CD4-positive, alpha-beta T cell treated with Interleukin-12 subunit alpha and Interleukin-12 subunit beta, for 1 hour (primary cell): ENCODE results near the gene TSPAN10.

Source experiments
- DNase-seq: peaks from one replicate; pipeline ENCODE4 v3.0.0-alpha.2; 2020

Gene TSPAN10

GRCh38 chr17:81635973-81636504, 957 bp upstream of the TSPAN10 start:
- no peak for DNase-seq

GRCh38 chr17:81638683-81639082, 1.7 kb downstream of the TSPAN10 start:
- DNase-seq = no peak

GRCh38 chr17:81640011-81640410, 3.0 kb downstream of the TSPAN10 start:
- DNase-seq = no peak

DNA sequence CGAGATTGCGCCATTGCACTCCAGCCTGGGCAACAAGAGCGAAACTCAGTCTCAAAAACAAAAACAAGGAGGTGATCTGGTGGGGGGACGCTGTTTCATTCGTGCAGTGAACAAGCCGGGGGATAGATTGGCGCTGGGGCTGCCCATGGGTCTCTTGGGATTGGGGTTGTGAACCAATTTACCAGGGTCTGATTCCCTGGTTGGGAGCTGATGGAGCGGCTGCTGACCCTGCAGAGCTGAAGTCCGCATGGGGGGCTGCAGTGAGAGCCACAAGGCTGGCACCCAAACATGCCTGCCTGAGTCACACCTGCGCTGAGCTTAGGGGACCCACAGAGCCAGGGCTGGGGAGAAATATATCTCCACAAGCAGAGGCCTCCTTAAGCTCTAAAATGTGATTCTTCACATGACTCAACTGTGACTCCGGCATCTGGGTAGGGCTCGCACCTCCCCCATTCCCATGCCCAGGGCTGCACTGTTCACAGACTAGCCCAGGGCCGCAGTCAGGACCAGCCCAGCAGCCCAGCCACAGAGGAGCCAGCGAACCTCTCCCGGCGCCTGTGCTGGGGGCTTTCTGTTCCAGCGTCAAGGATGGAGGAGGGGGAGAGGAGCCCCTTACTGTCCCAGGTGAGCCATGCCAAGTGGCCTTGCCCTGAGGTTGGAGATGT, 5.0 kb downstream of the TSPAN10 start:
- DNase-seq = no peak

DNA sequence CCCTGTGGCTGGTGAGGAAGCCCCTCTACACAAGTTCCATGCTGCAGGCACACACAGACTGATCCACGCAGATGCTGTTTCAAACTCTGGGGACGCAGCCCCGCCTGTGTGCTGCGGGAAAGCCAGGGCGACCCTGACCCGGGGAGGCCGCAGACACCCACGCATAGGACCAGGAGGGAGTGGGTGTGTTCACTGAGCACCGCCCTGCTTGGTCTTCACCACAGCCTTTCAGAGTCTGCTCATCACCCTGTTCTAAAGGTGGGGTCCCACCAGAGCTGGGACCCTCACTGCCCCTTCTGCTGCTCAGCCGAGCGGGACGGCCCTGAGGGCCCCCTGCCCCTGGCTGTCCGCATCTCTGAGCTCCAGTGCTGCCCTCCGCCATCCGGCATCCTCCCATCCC, 7.5 kb downstream of the TSPAN10 start:
- DNase-seq = no peak

DNA sequence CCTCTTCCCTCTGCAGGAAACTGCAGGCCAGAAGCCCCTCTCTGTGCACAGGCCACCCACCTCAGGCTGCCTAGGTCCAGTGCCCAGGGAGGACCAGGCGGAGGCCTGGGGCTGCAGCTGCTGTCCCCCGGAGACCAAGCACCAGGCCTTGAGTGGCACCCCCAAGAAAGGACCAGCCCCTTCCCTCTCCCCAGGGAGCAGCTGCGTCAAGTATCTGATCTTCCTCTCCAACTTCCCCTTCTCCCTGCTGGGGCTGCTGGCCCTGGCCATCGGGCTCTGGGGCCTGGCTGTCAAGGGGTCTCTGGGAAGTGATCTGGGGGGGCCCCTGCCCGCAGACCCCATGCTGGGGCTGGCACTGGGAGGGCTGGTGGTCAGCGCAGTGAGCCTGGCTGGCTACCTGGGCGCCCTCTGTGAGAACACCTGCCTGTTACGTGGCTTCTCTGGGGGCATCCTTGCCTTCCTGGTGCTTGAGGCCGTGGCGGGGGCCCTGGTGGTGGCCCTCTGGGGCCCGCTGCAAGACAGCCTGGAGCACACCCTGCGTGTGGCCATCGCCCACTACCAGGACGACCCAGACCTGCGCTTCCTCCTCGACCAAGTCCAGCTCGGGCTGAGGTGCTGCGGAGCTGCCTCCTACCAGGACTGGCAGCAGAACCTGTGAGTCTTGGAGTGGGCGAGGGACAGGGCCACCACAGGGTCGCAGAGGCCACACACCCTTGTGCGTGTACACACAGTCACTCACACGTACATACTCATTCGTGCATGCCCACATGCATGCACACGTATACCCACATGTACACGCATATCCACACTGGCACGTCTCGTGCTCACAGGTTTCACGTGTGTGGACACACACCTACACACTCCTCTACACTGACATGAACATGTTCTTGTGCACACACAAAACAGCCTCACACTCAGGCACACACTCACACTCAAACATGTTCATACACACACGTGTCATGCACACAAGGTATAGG, 8.3 kb downstream of the TSPAN10 start:
- no peak for DNase-seq

DNA sequence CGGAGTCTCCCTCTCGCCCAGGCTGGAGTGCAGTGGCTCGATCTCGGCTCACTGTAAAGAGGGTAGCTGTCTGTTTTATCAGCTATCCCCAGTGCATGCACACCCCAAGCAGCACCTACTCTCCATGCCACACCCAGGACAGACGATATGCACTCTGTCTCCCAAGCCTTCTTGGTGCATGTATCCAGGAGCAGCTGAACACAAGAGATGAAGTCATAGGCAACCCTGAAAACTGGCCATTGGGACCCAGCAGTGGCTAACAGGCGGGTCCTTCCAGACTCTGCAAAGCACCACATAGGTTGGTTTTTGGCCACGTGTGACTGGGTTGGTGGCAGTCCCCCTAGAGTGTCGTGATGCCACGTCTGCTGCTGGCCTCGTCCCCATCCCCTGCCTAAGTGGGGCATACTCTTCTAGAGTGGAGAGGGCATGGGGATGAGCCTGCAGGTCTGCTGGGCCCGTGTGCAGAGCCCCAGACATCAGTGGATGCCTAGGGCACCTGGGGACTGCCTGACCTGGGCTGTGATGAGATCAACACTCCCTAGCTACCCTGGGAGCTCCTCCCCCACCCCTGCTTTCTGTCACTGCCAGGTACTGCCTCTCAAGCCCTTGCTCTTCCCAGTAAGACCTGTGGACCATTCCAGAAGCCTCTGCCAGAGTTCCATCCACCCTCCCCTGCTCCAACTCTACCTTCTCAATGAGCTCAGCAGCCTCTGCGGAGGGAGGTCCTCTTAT, 10.0 kb downstream of the TSPAN10 start:
- no peak for DNase-seq

GRCh38 chr17:81647640-81648012, 10.6 kb downstream of the TSPAN10 start:
- no peak for DNase-seq

DNA sequence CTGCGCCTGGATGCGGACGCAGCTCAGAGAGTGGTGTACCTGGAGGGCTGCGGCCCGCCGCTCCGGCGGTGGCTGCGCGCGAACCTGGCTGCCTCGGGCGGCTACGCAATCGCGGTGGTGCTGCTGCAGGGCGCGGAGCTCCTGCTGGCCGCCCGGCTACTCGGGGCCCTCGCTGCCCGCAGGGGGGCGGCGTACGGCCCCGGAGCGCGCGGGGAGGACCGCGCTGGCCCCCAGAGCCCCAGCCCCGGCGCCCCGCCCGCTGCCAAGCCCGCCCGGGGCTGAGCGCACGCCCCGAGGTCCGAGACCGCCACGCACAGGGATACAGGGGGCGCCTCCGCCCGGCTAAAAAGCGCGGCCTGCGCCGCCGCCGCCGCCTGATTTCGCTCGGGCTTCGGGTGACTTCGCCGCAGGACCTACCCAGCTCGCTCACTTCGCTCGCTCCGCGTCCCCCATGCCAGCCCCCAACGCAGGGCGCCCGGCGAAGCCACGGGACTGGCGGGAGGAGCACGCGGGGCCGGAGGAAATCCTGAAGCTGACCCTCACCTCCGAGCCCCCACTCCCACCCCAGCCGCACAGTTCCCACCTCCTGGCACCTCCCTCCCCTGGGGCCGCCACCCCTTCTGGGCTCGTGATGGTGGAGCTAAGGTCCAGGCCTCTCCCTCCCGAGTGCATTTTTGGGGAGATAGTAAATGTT, 11.2 kb downstream of the TSPAN10 start:
- DNase-seq = no peak

GRCh38 chr17:81648707-81649085, 11.7 kb downstream of the TSPAN10 start:
- DNase-seq = no peak

GRCh38 chr17:81650951-81651350, 14.0 kb downstream of the TSPAN10 start:
- no peak for DNase-seq

DNA sequence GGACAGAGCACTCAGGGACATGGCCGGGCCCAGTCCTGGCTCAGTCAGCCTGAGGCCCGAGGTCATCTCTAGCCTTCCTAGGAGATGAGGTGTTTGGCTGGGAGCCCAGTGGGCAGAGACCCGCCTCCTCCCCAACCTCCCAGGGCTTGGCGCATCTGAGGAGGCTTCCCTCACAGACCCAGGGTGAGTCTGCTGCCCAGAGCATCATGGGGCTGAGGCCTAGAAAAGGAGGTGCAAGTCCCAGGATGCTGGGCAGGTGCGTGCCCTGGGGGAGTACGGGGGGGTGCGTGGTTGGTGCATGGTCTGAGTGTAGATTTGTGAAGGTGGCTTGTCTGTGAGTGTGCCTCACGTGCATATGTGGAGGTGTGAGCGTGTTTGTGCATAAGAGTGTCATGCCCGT, 14.7 kb downstream of the TSPAN10 start:
- DNase-seq = no peak

DNA sequence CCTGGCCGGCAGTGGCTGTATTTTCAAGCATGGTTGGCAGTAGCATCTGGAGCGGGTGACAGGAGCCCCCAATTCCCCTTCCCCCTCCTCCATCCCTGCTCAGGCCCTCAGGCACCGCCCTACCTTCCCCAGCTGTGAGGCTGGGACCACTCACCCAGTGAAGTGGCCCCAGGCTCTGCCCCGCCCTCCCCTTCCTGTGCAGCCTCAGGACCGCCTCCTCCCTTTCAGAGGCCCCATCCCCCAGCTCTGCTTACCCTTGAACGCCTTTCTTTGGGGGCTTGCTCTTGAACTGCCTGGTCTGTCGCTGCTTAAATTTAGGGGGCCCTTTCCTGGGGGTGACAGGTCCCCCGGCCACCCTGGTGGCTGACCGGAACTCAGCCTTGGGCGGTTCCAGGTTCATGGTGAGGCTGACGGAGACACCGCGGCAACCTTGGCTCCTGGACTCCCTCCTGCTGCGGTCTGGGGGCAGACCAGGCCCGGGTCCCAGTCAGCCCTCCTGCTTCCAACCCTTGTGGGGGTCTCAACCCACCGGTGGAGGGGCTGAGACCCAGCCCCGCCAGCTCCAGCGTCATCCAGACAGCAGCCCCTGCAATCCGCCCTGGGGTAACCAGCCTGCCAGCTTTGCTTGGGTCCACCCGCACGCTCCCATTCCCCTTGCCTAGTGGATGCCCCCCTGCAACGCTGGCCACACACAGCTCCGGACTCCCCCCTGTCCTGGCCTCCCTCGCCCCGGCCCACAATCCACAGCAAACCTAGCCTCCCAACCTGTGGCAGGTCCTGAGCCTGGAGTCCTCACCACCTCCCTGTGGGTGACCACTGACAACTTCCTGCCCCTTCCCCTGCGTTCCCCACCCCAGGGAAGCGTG, 16.1 kb downstream of the TSPAN10 start:
- DNase-seq = no peak

DNA sequence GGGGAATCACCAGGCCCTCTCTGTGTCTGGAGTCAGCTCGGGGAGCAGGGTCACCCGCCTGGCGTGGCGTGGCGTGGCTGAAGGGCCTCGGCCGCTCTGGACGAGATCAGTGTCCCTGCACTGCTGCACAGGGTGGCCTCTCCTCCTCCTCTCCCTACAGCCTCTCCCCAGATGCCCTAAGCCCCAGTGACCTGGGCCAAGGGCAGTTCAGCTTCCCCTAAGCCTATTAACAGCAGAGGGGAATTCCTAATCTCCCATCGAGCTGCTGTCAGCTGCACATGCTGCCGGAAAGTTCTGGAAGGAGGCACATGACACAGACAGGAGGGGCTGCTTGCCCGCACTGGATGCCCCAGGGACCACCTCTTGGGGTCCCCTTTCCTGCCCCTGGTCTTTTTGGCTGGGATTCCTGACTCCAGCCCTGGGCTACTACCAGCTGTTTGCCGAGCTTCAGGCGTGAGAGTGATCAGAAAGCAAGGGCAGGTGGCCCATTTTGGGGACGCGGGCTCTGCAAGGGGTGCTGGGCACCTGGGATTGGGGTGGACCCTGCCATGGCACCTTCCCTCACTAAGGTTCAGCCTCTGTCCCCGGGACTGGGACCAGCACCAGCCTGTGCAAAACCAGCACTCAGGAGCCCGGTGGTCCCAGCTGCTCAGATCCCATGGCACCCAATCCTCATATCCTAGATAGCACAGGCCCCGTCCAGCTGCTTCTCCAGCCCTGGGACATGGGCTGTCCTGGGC, 18.6 kb downstream of the TSPAN10 start:
- DNase-seq = no peak

DNA sequence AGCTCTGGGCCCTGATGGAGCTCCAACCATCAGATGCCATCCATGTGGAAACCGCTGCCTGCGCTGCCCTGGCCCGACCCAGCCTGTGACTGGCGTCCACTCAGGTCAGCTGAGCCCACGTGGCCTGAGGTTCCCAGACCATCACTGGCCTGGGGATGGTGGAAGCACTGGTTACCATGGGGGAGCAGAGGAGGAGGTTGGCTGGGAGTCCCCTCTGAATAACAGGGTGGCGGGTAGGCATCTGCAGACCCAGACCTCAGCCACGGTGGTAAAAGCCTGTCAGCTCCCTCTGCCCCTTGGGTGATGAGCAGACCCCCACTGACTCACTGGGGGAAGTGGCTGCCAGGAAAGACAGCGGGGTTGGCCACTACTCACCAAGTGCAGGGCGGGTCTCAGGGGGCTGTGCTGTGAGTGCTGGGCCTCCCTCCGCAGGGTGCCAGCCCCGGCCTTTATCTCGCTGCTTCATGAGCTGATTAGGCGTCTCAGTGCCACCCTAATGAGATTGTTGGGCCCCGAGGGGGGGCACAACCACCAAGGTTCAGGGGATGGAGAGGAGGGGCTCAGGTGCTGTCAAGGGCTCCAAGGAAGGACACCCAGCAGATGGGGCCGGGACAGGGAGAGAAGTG, 19.2 kb downstream of the TSPAN10 start, which contains the start of gene PDE6G:
PDE6G (minus strand) TSS at position 425 of the 626 bp plus-strand sequence. CDS start 3,237 bp downstream, outside the sequence.
- no peak for DNase-seq

DNA sequence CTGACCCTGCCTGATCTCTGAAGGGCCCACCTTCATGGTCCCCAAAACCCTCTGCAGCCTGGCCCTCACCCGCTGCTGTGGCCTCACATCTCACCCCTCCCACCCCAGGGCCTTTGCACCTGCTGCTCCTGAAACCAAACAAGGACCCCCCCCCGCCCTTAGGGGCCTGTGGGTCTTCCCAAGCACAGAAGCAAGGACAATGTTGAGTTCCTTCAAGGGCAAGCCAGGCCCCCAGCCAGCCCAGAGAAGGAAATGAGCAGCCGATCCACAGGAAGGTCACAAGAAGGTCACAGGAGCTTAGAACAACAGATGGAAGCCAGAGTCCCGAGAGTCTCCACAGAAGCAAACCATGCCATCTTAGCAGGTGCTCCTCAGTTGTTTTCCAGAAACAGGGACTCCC, 19.8 kb downstream of the TSPAN10 start:
- DNase-seq = no peak

- DNase-seq = no peak
Measured at GRCh38 chr17:81659038-81659437, 22.0 kb downstream of the TSPAN10 start.

GRCh38 chr17:81660441-81660840, 23.4 kb downstream of the TSPAN10 start:
- DNase-seq = no peak

- no peak for DNase-seq
Measured at GRCh38 chr17:81662002-81662401, 25.0 kb downstream of the TSPAN10 start.

GRCh38 chr17:81664051-81664470, 27.1 kb downstream of the TSPAN10 start:
- DNase-seq = no peak
